ENCODE measurements around the gene PPP4R2.

- TF ChIP-seq POLR2AphosphoS5 (IDR thresholded peaks at IDR 0.05; ENCODE audit: insufficient read depth in 1 of 2, low read depth in 1 of 2) (no peak), POLR2A (IDR thresholded peaks at IDR 0.05) (no peak)
Observed at GRCh38 chr3:72959336-72959735, 37.3 kb upstream of the PPP4R2 start.
